Fibroblast of lung (primary cell): ENCODE data around the gene DNAJC3. TPM values are rescaled to one million over a fixed set of nuclear protein-coding genes. Genes with fewer than 3 reads are reported as not detected.

Source experiments
- DNase-seq, 2 donors: peaks; one replicate each; pipeline versions ENCODE4 v3.0.0 to v3.0.0-alpha.2; 2010; ENCODE audit warnings: low read depth in 2 of 2
- H2AFZ ChIP-seq: 2 replicates; pipeline ENCODE4 v1.5.1; 2012; ENCODE audit warnings: low read length, control low read depth, inconsistent platforms
- H3K27ac ChIP-seq: 2 replicates; pipeline ENCODE4 v1.5.1; 2011; ENCODE audit warnings: low read length, control low read depth; ENCODE audit not compliant: insufficient read depth
- H3K27me3 ChIP-seq: 2 replicates; pipeline ENCODE4 v1.5.1; 2011; ENCODE audit warnings: mild to moderate bottlenecking, low read length; ENCODE audit not compliant: control insufficient read depth, insufficient read depth
- H3K36me3 ChIP-seq: 2 replicates; pipeline ENCODE4 v1.5.1; 2011; ENCODE audit warnings: low read length; ENCODE audit not compliant: control insufficient read depth, insufficient read depth
- H3K4me1 ChIP-seq: 2 replicates; pipeline ENCODE4 v1.5.1; 2011; ENCODE audit warnings: low read length; ENCODE audit not compliant: control insufficient read depth, insufficient read depth; ENCODE audit errors: extremely low read depth
- H3K4me2 ChIP-seq: 2 replicates; pipeline ENCODE4 v1.5.1; 2011; ENCODE audit warnings: low read length, control low read depth; ENCODE audit not compliant: insufficient read depth; ENCODE audit errors: extremely low read depth
- H3K4me3 ChIP-seq, 4 experiments: fragments of 200-600 bp in 1 of 4; sonication (generic) in 1 of 4; replicated peaks in 1 of 4; 2 replicates each; pipeline ENCODE4 v1.5.1; 2011 to 2016; ENCODE audit warnings: low read length in 4 of 4, low read depth in 3 of 4, mild to moderate bottlenecking in 3 of 4, control low read depth in 2 of 4, inconsistent platforms in 1 of 4, mixed read lengths in 1 of 4; ENCODE audit not compliant: insufficient read depth in 1 of 4; ENCODE audit errors: control extremely low read depth in 1 of 4
- H3K79me2 ChIP-seq: 2 replicates; pipeline ENCODE4 v1.5.1; 2012; ENCODE audit warnings: mild to moderate bottlenecking, low read length, inconsistent platforms; ENCODE audit not compliant: control insufficient read depth, insufficient read depth
- H3K9ac ChIP-seq: 2 replicates; pipeline ENCODE4 v1.5.1; 2011; ENCODE audit warnings: mild to moderate bottlenecking, low read length, control low read depth; ENCODE audit not compliant: insufficient read depth
- H3K9me3 ChIP-seq: 2 replicates; pipeline ENCODE4 v1.5.1; 2012; ENCODE audit warnings: low read depth, low read length; ENCODE audit not compliant: control insufficient read depth, insufficient read depth
- H4K20me1 ChIP-seq: 2 replicates; pipeline ENCODE4 v1.5.1; 2011; ENCODE audit warnings: low read length; ENCODE audit not compliant: control insufficient read depth, insufficient read depth; ENCODE audit errors: extremely low read depth
- EZH2 ChIP-seq: IDR thresholded peaks from 2 replicates; pipeline ENCODE4 v1.5.1; 2012; ENCODE audit warnings: low read length, control low read depth, mild to moderate bottlenecking; ENCODE audit errors: missing control alignments
- polyA minus RNA-seq: library from RNA; depleted of rRNA, polyadenylated mRNA; stranded (reverse); fragments of >200 nt; gene quantifications from 2 replicates; pipeline ENCODE4 v1.2.3, GENCODE V29; 2011; ENCODE audit warnings: low replicate concordance
- polyA plus RNA-seq, 2 donors: library from polyadenylated mRNA; depleted of rRNA in 1 of 2; stranded (reverse) in 1 of 2; unstranded in 1 of 2; fragments of >200 nt; gene quantifications; 2 replicates each; pipeline ENCODE4 v1.2.1, GENCODE V29; 2011 to 2012; ENCODE audit warnings: missing spikeins in 1 of 2
- total RNA-seq: library from RNA; depleted of rRNA; stranded (reverse); fragments of >200 nt; gene quantifications from 2 replicates; pipeline ENCODE4 v1.2.1, GENCODE V29; 2014
- TF ChIP-seq, protein P1 (sequence below), 2 donors: IDR thresholded peaks in 1 of 2; conservative IDR thresholded peaks in 1 of 2; 1 replicate in 1 of 2; 2 replicates in 1 of 2; pipeline ENCODE4 v1.5.1; 2011 to 2012; ENCODE audit warnings: low read length in 2 of 2, control low read depth in 1 of 2, inconsistent platforms in 1 of 2, low read depth in 1 of 2, mild to moderate bottlenecking in 1 of 2

DNAJC3 gene, protein sequence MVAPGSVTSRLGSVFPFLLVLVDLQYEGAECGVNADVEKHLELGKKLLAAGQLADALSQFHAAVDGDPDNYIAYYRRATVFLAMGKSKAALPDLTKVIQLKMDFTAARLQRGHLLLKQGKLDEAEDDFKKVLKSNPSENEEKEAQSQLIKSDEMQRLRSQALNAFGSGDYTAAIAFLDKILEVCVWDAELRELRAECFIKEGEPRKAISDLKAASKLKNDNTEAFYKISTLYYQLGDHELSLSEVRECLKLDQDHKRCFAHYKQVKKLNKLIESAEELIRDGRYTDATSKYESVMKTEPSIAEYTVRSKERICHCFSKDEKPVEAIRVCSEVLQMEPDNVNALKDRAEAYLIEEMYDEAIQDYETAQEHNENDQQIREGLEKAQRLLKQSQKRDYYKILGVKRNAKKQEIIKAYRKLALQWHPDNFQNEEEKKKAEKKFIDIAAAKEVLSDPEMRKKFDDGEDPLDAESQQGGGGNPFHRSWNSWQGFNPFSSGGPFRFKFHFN
- total RNA-seq = 55.5 and 56.2 TPM in 2 replicates
- polyA plus RNA-seq = 29.5 and 37.6 TPM in 2 replicates
- polyA plus RNA-seq (2012) = 23.8 and 29.1 TPM in 2 replicates
- 11.7 and 11.9 TPM in 2 replicates for polyA minus RNA-seq

DNA sequence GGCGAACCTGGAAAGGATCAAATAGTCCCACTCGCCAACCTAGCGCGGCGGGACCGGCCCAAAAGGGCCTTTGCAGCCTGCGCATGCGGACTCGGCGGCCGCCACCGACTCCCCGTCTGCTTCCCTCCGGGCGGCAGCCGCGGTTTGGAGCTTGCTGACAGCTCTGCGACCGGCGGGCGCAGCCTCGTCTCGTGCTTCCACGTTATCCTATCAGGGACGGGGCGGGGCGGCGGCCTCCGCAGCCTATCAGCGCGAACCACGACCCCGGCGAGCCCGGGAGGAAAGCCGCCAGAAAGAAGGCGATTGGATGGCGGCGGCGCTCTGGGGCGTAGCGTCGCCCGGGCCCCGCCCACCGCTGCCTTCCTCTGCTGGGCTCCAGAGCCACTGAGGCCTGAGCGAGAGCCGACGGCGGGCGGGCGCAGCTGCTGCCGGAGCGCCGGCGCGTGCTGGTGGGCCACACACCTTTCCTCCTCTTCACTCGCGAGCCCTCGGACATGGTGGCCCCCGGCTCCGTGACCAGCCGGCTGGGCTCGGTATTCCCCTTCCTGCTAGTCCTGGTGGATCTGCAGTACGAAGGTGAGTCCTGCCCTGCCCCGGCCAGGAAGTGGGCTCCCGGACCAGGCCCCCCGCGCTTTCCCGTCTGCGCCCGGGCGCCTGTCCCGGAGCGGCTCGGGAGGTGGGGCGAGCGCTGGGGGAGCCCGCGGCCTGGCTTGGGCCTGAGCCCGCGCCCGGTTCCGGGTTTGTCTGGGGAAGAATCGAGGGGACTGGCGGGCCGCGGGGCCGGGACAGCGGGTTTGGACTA, at the start of gene DNAJC3:
TSS of gene DNAJC3 (plus strand) at position 378 of the 802 bp plus-strand sequence. CDS start at position 495, 117 bp downstream.
- H3K4me3 ChIP-seq = peak within 1 kb of the TSS; percentile 82 to 97 (median 89)
- peak; percentile 97 for DNase-seq
- TF ChIP-seq, protein P1, sequence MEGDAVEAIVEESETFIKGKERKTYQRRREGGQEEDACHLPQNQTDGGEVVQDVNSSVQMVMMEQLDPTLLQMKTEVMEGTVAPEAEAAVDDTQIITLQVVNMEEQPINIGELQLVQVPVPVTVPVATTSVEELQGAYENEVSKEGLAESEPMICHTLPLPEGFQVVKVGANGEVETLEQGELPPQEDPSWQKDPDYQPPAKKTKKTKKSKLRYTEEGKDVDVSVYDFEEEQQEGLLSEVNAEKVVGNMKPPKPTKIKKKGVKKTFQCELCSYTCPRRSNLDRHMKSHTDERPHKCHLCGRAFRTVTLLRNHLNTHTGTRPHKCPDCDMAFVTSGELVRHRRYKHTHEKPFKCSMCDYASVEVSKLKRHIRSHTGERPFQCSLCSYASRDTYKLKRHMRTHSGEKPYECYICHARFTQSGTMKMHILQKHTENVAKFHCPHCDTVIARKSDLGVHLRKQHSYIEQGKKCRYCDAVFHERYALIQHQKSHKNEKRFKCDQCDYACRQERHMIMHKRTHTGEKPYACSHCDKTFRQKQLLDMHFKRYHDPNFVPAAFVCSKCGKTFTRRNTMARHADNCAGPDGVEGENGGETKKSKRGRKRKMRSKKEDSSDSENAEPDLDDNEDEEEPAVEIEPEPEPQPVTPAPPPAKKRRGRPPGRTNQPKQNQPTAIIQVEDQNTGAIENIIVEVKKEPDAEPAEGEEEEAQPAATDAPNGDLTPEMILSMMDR (conservative IDR thresholded peaks at IDR 0.05 in 1 of 2, IDR thresholded peaks at IDR 0.05 in 1 of 2; ENCODE audit: low read depth in 1 of 2, low read length in 2 of 2) = no peak
- no peak for TF ChIP-seq EZH2
- H3K27me3 ChIP-seq = no peaks in the 10 kb centered on the region
- peak within 1 kb of the TSS; percentile 80 for H3K9ac ChIP-seq
- no peaks in the 10 kb centered on the region for H3K36me3 ChIP-seq
- H3K27ac ChIP-seq = peak within 1 kb of the TSS; percentile 84
- H4K20me1 ChIP-seq = no peaks in the 10 kb centered on the region
- H3K4me2 ChIP-seq = peak within 1 kb of the TSS; percentile 80
- peaks cover 42% of the 10 kb centered on the region for H3K79me2 ChIP-seq
- H3K4me1 ChIP-seq = peaks cover 2% of the 10 kb centered on the region
- H3K9me3 ChIP-seq = no peaks in the 10 kb centered on the region
- peak within 1 kb of the TSS; percentile 99 for H2AFZ ChIP-seq

DNA sequence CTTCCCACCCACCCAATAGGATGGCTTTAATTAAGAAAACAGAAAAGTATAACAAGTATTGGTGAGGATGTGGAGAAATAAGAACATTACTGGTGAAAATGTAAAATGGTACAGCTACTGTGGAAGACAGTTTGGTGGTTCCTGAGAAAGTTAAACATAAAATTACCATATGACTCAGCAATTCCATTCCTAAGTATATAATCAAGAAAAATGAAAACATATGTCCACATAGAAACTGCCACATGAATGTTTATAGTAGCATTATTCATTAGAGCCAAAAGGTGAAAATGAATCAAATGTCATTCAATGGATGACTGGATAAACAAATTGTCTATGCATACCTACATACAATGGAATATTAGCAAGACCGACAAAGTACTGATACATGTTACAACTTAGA, 49.3 kb upstream of the DNAJC3 start:
- Histone ChIP-seq H3K79me2 (no peaks in the 10 kb centered on the region), H3K27me3 (no peaks in the 10 kb centered on the region), H3K36me3 (peaks cover 17% of the 10 kb centered on the region), H3K9ac (no peak overlapping the region), H3K4me2 (peak overlapping the region; percentile 38), H3K4me1 (no peaks in the 10 kb centered on the region), H3K27ac (peak overlapping the region; percentile 13), H4K20me1 (no peaks in the 10 kb centered on the region), H3K4me3 (no peak overlapping the region), H3K9me3 (no peaks in the 10 kb centered on the region), H2AFZ (no peak overlapping the region)
- DNase-seq = peak; percentile 58 to 59
- TF ChIP-seq, protein P1 (conservative IDR thresholded peaks at IDR 0.05 in 1 of 2, IDR thresholded peaks at IDR 0.05 in 1 of 2; ENCODE audit: low read depth in 1 of 2, low read length in 2 of 2) = no peak
- TF ChIP-seq EZH2 = no peak

DNA sequence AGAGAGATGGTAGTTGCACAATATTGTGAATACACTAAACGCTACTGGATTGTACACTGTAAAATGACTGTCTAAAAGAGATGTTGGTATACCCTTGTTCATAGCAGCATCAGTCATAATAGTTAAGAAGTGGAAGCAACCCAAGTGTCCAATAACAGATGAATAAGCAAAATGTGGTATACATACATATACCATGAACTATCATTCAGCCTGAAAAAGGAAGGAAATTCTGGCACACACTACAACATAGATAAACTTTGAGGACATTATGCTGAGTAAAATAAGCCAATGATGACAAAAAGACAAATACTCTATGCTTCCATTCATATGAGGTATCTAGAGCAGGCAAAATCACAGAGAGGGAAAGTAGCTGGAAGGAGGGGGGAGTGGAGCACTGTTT, 48.5 kb upstream of the DNAJC3 start:
- no peaks in the 10 kb centered on the region for H3K9me3 ChIP-seq
- H3K27me3 ChIP-seq = no peaks in the 10 kb centered on the region
- no peak overlapping the region for H3K27ac ChIP-seq
- no peak overlapping the region for H3K4me2 ChIP-seq
- H3K4me1 ChIP-seq = no peaks in the 10 kb centered on the region
- no peak overlapping the region for H3K4me3 ChIP-seq
- H4K20me1 ChIP-seq = no peaks in the 10 kb centered on the region
- DNase-seq = no peak
- no peak overlapping the region for H3K9ac ChIP-seq
- no peak for TF ChIP-seq EZH2
- TF ChIP-seq, protein P1 (conservative IDR thresholded peaks at IDR 0.05 in 1 of 2, IDR thresholded peaks at IDR 0.05 in 1 of 2; ENCODE audit: low read depth in 1 of 2, low read length in 2 of 2) = no peak
- no peak overlapping the region for H2AFZ ChIP-seq
- peaks cover 18% of the 10 kb centered on the region for H3K36me3 ChIP-seq
- H3K79me2 ChIP-seq = no peaks in the 10 kb centered on the region
